ENCODE results near the gene SNRPN. TPM values are rescaled to one million over a fixed set of nuclear protein-coding genes. Genes with fewer than 3 reads are reported as not detected.
"Not testable (repeated sequence)": the region's sequence is repeated elsewhere in the genome, so short reads cannot be mapped to it uniquely, and the experiment has no call there.

Gene SNRPN
- 535 TPM for polyA plus RNA-seq (2013, experiment 1 of 2)
- 560 TPM for polyA plus RNA-seq (2013, experiment 2 of 2)

- 53% methylated on average over 47 of the region's 47 CpGs for WGBS
- H3K4me3 ChIP-seq (ENCODE audit: low read length): peak within 1 kb of the TSS; percentile 80
These were observed at the start of gene SNRPN, which contains the start of gene SNURF for GRCh38 chr15:24954783-24955530. TSS of gene SNRPN (plus strand) at chr15:24954987. CDS start at chr15:24974454, 19,467 bp downstream. TSS of gene SNURF (plus strand) at chr15:24954987. CDS start at chr15:24955049, 62 bp downstream.

GRCh38 chr15:24916305-24917009, 38.3 kb upstream of the SNRPN start:
- WGBS: 93% methylated on average over 7 of the region's 8 CpGs
- H3K4me3 ChIP-seq (ENCODE audit: low read length): no peak overlapping the region

More at GRCh38 chr15:24954783-24955530, at the start of gene SNRPN, which contains the start of gene SNURF:
- Histone ChIP-seq H3K27me3 (ENCODE audit: insufficient read depth, low read length) (no peaks in the 10 kb centered on the region), H3K36me3 (ENCODE audit: insufficient read depth, low read length) (peaks cover 18% of the 10 kb centered on the region), H3K27ac (ENCODE audit: low read depth, low read length) (peak within 1 kb of the TSS; percentile 95), H3K4me1 (ENCODE audit: insufficient read depth, low read length) (peaks cover 32% of the 10 kb centered on the region), H3K9ac (ENCODE audit: low read depth, low read length) (peak within 1 kb of the TSS; percentile 91), H3K9me3 (ENCODE audit: insufficient read depth, low read depth, low read length) (peaks cover 25% of the 10 kb centered on the region)

GRCh38 chr15:24917431-24917830, 37.4 kb upstream of the SNRPN start:
- Histone ChIP-seq H3K27me3 (ENCODE audit: insufficient read depth, low read length) (no peaks in the 10 kb centered on the region), H3K4me3 (ENCODE audit: low read length) (no peak overlapping the region), H3K36me3 (ENCODE audit: insufficient read depth, low read length) (0 out of 2 replicates have a peak, but pooled peaks cover under 1% of the 10 kb centered on the region), H3K4me1 (ENCODE audit: insufficient read depth, low read length) (peaks cover 18% of the 10 kb centered on the region), H3K9ac (ENCODE audit: low read depth, low read length) (no peak overlapping the region), H3K27ac (ENCODE audit: low read depth, low read length) (no peak overlapping the region), H3K9me3 (ENCODE audit: insufficient read depth, low read depth, low read length) (peaks cover 48% of the 10 kb centered on the region)
- WGBS: 93% methylated on average over 12 of the region's 14 CpGs

More at GRCh38 chr15:24916305-24917009, 38.3 kb upstream of the SNRPN start:
- Histone ChIP-seq H3K27ac (ENCODE audit: low read depth, low read length) (no peak overlapping the region), H3K9me3 (ENCODE audit: insufficient read depth, low read depth, low read length) (peaks cover 50% of the 10 kb centered on the region), H3K27me3 (ENCODE audit: insufficient read depth, low read length) (no peaks in the 10 kb centered on the region), H3K4me1 (ENCODE audit: insufficient read depth, low read length) (peaks cover 18% of the 10 kb centered on the region), H3K36me3 (ENCODE audit: insufficient read depth, low read length) (0 out of 2 replicates have a peak, but pooled peaks cover 3% of the 10 kb centered on the region), H3K9ac (ENCODE audit: low read depth, low read length) (no peak overlapping the region)

GRCh38 chr15:24919446-24919845, 35.3 kb upstream of the SNRPN start:
- Histone ChIP-seq H3K27me3 (ENCODE audit: insufficient read depth, low read length) (no peaks in the 10 kb centered on the region), H3K9me3 (ENCODE audit: insufficient read depth, low read depth, low read length) (peaks cover 52% of the 10 kb centered on the region), H3K4me1 (ENCODE audit: insufficient read depth, low read length) (peaks cover 18% of the 10 kb centered on the region), H3K9ac (ENCODE audit: low read depth, low read length) (no peak overlapping the region), H3K36me3 (ENCODE audit: insufficient read depth, low read length) (no peaks in the 10 kb centered on the region), H3K4me3 (ENCODE audit: low read length) (peak overlapping the region; percentile 20; the same call in 1 of the 2 replicates), H3K27ac (ENCODE audit: low read depth, low read length) (peak overlapping the region; percentile 41; the same call in 1 of the 2 replicates)
- WGBS: 87% methylated on average over 2 of the region's 2 CpGs

GRCh38 chr15:24922781-24923180, 32.0 kb upstream of the SNRPN start:
- not testable (repeated sequence) for H3K36me3 ChIP-seq (ENCODE audit: insufficient read depth, low read length); H3K27me3 ChIP-seq (ENCODE audit: insufficient read depth, low read length); H3K9ac ChIP-seq (ENCODE audit: low read depth, low read length); H3K27ac ChIP-seq (ENCODE audit: low read depth, low read length); H3K4me3 ChIP-seq (ENCODE audit: low read length)
- WGBS: 93% methylated on average over 6 of the region's 6 CpGs
- peaks cover 18% of the 10 kb centered on the region for H3K4me1 ChIP-seq (ENCODE audit: insufficient read depth, low read length)
- H3K9me3 ChIP-seq (ENCODE audit: insufficient read depth, low read depth, low read length): peaks cover 50% of the 10 kb centered on the region

GRCh38 chr15:24924153-24924552, 30.6 kb upstream of the SNRPN start:
- WGBS: 85% methylated on average over 3 of the region's 3 CpGs
- Histone ChIP-seq H3K4me3 (ENCODE audit: low read length) (no peak overlapping the region), H3K27me3 (ENCODE audit: insufficient read depth, low read length) (no peaks in the 10 kb centered on the region), H3K4me1 (ENCODE audit: insufficient read depth, low read length) (peaks cover 18% of the 10 kb centered on the region), H3K36me3 (ENCODE audit: insufficient read depth, low read length) (no peaks in the 10 kb centered on the region), H3K9me3 (ENCODE audit: insufficient read depth, low read depth, low read length) (peaks cover 59% of the 10 kb centered on the region), H3K9ac (ENCODE audit: low read depth, low read length) (no peak overlapping the region), H3K27ac (ENCODE audit: low read depth, low read length) (no peak overlapping the region)

- H3K9me3 ChIP-seq (ENCODE audit: insufficient read depth, low read depth, low read length): peaks cover 58% of the 10 kb centered on the region
These were observed 30.2 kb upstream of the SNRPN start for GRCh38 chr15:24924621-24925020.

GRCh38 chr15:24931874-24932732, 22.7 kb upstream of the SNRPN start:
- not testable (repeated sequence) for H3K36me3 ChIP-seq (ENCODE audit: insufficient read depth, low read length); H3K9ac ChIP-seq (ENCODE audit: low read depth, low read length); H3K4me1 ChIP-seq (ENCODE audit: insufficient read depth, low read length); H3K27me3 ChIP-seq (ENCODE audit: insufficient read depth, low read length); H3K27ac ChIP-seq (ENCODE audit: low read depth, low read length); H3K4me3 ChIP-seq (ENCODE audit: low read length)
- 91% methylated on average over 10 of the region's 10 CpGs for WGBS
- H3K9me3 ChIP-seq (ENCODE audit: insufficient read depth, low read depth, low read length): peaks cover 41% of the 10 kb centered on the region

More at GRCh38 chr15:24924621-24925020, 30.2 kb upstream of the SNRPN start:
- 94% methylated on average over 2 of the region's 2 CpGs for WGBS
- no peak overlapping the region for H3K4me3 ChIP-seq (ENCODE audit: low read length)
- no peak overlapping the region for H3K9ac ChIP-seq (ENCODE audit: low read depth, low read length)
- no peaks in the 10 kb centered on the region for H3K36me3 ChIP-seq (ENCODE audit: insufficient read depth, low read length)
- no peaks in the 10 kb centered on the region for H3K27me3 ChIP-seq (ENCODE audit: insufficient read depth, low read length)
- H3K27ac ChIP-seq (ENCODE audit: low read depth, low read length): no peak overlapping the region
- H3K4me1 ChIP-seq (ENCODE audit: insufficient read depth, low read length): peaks cover 15% of the 10 kb centered on the region

- Histone ChIP-seq H3K36me3 (ENCODE audit: insufficient read depth, low read length) (no peaks in the 10 kb centered on the region), H3K4me1 (ENCODE audit: insufficient read depth, low read length) (no peaks in the 10 kb centered on the region), H3K4me3 (ENCODE audit: low read length) (no peak overlapping the region), H3K9me3 (ENCODE audit: insufficient read depth, low read depth, low read length) (peaks cover 32% of the 10 kb centered on the region), H3K27ac (ENCODE audit: low read depth, low read length) (no peak overlapping the region), H3K27me3 (ENCODE audit: insufficient read depth, low read length) (no peaks in the 10 kb centered on the region), H3K9ac (ENCODE audit: low read depth, low read length) (no peak overlapping the region)
- 93% methylated on average over 7 of the region's 7 CpGs for WGBS
These were observed 21.1 kb upstream of the SNRPN start for GRCh38 chr15:24933716-24934115.

- not testable (repeated sequence) for H3K9ac ChIP-seq (ENCODE audit: low read depth, low read length); H3K36me3 ChIP-seq (ENCODE audit: insufficient read depth, low read length); H3K27ac ChIP-seq (ENCODE audit: low read depth, low read length); H3K4me1 ChIP-seq (ENCODE audit: insufficient read depth, low read length); H3K27me3 ChIP-seq (ENCODE audit: insufficient read depth, low read length); H3K4me3 ChIP-seq (ENCODE audit: low read length)
- WGBS: 93% methylated on average over 3 of the region's 3 CpGs
- H3K9me3 ChIP-seq (ENCODE audit: insufficient read depth, low read depth, low read length): peaks cover 33% of the 10 kb centered on the region
These were observed 16.6 kb upstream of the SNRPN start for GRCh38 chr15:24938224-24938623.
